Mesodermal cell (in vitro differentiated cells): Measurements from ENCODE around the gene MYCL.
"Not testable (repeated sequence)": the region's sequence is repeated elsewhere in the genome, so short reads cannot be mapped to it uniquely, and the experiment has no call there.

Experiments
- H3K27ac ChIP-seq: 2 replicates; pipeline ENCODE4 v1.7.0; 2013; ENCODE audit warnings: mild to moderate bottlenecking, low read depth, low read length, moderate library complexity; ENCODE audit not compliant: severe bottlenecking
- H3K36me3 ChIP-seq: 2 replicates; pipeline ENCODE4 v1.7.1; 2013; ENCODE audit warnings: mild to moderate bottlenecking, low read length, moderate library complexity; ENCODE audit not compliant: control insufficient read depth, insufficient read depth
- H3K4me1 ChIP-seq: one replicate; pipeline ENCODE4 v1.7.1; 2013; ENCODE audit warnings: mild to moderate bottlenecking, low read length; ENCODE audit not compliant: insufficient read depth, control insufficient read depth, poor library complexity, severe bottlenecking
- H3K4me3 ChIP-seq: 2 replicates; pipeline ENCODE4 v1.7.0; 2013; ENCODE audit warnings: low read length, control low read depth, mild to moderate bottlenecking; ENCODE audit not compliant: insufficient read depth, poor library complexity, severe bottlenecking; ENCODE audit errors: extremely low read depth
- H3K9me3 ChIP-seq: 2 replicates; pipeline ENCODE4 v1.7.1; 2013; ENCODE audit warnings: mild to moderate bottlenecking, low read length, moderate library complexity; ENCODE audit not compliant: control insufficient read depth
- WGBS, 2 experiments: methylation state at CpG; one replicate each; pipeline ENCODE4 v1.1.5; 2013; ENCODE audit warnings: missing lambda C conversion rate in 2 of 2; ENCODE audit not compliant: insufficient coverage in 2 of 2; 5-methylcytosine and 5-hydroxymethylcytosine counted together

Gene MYCL

DNA sequence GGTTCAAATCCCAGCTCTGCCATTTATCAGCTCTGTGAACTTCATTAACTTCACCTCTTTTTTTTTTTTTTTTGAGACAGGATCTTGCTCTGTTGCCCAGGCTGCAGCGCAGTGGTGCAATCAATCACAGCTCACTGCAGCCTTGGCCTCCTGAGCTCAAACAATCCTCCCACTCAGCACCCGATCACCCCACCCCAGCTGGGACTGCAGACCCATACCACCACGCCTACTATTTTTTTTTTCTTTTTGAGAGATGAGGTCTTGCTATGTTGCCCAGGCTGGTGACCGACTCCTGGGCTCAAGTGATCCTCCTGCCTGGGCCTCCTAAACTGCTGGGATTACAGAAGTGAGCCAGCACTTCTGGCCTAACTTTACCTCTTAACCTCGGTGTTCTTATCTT, 16.2 kb downstream of the MYCL start:
- H3K9me3 ChIP-seq, result no peaks in the 10 kb centered on the region
- 83 to 100% methylated on average over 1 to 2 of the region's 5 CpGs for WGBS, 2 experiments
- no peak overlapping the region for H3K4me3 ChIP-seq
- peaks cover 2% of the 10 kb centered on the region for H3K4me1 ChIP-seq
- H3K36me3 ChIP-seq, result no peaks in the 10 kb centered on the region
- no peak overlapping the region for H3K27ac ChIP-seq

DNA sequence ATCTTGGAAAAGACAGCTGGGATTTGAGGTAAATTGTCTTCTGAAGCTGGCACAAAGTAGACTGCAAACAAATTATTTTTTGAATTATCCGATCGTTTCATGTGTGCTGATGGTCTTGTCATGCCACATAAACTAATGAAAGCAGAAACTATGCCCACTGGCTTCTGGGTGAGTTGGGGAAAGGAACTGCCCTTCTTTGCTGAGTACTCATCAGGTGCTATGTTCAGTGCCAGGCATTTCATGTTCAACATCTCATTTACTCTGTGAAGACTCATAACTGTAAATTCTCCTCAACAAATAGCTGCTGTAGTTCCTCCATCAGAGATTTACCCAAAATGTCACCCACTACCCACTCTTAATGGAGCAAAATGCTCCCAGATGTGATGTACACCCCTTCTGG, 19.6 kb downstream of the MYCL start:
- Histone ChIP-seq H3K27ac (no peak overlapping the region), H3K4me1 (peaks cover 5% of the 10 kb centered on the region), H3K9me3 (no peaks in the 10 kb centered on the region), H3K36me3 (peaks cover 10% of the 10 kb centered on the region), H3K4me3 (peak overlapping the region; percentile 92)
- WGBS, 2 experiments, result 83 to 86% methylated on average over 2 of the region's 2 CpGs

DNA sequence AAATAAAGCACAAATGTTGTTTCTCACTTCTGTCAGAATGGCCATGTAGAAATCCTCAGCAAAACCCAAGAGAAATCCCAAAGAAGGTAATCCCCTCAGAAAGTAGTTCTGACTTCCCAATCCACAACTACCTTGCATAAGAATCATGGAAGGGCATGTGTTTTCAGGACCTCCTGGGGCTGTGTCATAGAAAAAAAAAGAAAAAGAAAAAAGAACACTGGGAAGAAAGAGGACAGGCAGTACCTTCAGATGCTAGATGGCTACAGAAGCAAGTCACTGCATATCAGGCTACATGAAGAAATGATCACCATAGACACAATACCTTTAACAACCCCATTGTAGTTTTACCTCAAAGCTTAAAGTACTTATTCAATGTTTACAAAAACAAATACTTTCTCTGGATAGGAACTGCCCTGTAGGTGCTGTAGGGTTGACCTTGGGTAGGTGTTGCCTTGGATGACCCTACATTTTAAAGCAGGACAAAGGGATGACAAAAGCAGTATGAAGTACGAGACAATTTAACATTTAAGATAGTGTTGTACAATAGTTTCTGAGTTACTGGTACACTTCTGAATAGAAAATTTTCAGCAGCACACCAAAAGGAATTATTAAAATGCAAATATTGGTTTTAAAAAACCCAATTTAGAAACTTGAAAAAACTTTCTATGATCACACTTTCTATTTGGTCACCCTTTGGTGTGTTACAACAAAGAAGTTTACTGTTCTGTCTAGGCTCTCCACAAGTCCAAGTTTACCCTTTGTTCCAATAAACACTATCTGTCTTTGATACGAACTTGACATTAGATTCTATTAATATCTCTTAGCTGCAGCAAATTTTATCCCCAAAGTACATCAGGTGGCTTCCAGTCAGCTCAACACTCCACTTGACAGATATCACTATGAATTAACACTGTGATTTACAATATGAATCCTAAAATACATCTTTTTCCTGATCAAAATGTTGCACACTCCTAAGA, 23.4 kb downstream of the MYCL start:
- Histone ChIP-seq H3K27ac (no peak overlapping the region), H3K36me3 (peaks cover 25% of the 10 kb centered on the region), H3K9me3 (no peaks in the 10 kb centered on the region), H3K4me1 (peaks cover 5% of the 10 kb centered on the region), H3K4me3 (no peak overlapping the region)
- 100% methylated on average over 1 of the region's 2 CpGs for WGBS, 2 experiments

DNA sequence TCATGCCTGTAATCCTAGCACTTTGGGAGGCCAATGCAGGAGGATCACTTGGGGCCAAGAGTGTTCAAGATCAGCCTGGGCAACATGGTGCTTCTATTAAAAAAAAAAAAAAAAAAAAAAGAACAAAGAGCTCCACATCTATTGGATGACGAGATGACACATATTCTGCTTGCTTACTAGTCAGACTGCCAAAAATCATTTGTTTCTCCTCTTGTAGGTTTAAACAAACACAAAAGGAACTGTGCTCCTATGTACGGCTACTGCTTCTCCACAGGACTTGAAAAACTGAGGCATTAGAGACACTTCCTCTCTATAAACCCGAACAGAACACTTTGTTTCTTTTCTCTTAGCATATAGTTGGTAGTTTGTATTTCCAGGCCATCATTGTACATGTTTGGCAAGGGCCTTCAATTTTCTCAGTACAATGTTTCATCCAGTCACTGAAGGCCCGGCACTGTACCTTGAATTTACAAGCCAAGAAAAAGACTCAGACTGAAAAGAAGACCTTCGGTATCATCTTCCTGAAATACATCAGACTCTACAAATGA, 24.4 kb downstream of the MYCL start:
- Histone ChIP-seq H3K9me3 (no peaks in the 10 kb centered on the region), H3K36me3 (peaks cover 31% of the 10 kb centered on the region), H3K27ac (no peak overlapping the region), H3K4me1 (peaks cover 5% of the 10 kb centered on the region), H3K4me3 (no peak overlapping the region)
- WGBS, 2 experiments, result 88 to 90% methylated on average over 2 to 3 of the region's 5 CpGs

DNA sequence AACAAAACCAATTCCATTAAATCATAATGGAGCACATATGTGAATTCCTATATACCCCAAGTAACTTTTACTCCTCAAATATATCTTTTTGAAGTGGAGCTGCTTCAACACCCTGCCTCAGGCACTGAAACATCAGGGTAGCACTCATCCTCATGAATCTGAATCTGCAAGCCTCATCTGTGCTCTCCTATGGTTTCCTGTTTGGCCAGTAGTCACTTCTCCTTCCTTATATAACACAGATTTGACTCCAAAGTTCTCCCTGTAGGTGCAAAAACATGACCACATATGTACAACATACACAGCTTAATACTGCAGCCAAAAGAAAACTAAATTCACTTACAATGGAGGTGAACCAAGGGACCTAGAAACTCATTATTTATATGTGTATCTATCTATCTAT, 25.6 kb downstream of the MYCL start:
- H3K9me3 ChIP-seq, result peaks cover under 1% of the 10 kb centered on the region

DNA sequence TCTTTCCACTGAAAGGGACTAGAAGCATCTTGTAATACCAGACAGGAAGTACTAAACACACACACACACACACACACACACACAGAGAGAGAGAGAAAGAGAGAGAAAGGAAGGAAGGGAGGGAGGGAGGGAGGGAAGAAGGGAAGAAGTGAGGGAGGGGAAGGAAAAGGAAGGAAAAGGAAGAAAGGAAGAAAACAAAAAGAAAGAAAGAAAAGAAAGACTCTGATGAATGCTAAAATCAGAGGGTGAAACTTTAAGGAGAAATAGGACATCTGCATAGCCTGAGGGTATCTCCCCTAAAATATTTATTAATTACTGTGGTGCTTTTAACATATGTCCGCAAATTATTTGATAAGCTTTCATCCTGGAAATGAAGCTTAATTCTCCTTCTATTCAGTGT, 29.0 kb downstream of the MYCL start:
- no peaks in the 10 kb centered on the region for H3K4me1 ChIP-seq
- no CpG with 5 or more reads among the region's 1 CpG for WGBS, 2 experiments

More for the DNA sequence above, 25.6 kb downstream of the MYCL start:
- peaks cover 42% of the 10 kb centered on the region for H3K36me3 ChIP-seq
- H3K27ac ChIP-seq, result no peak overlapping the region
- no peak overlapping the region for H3K4me3 ChIP-seq
- peaks cover 5% of the 10 kb centered on the region for H3K4me1 ChIP-seq

DNA sequence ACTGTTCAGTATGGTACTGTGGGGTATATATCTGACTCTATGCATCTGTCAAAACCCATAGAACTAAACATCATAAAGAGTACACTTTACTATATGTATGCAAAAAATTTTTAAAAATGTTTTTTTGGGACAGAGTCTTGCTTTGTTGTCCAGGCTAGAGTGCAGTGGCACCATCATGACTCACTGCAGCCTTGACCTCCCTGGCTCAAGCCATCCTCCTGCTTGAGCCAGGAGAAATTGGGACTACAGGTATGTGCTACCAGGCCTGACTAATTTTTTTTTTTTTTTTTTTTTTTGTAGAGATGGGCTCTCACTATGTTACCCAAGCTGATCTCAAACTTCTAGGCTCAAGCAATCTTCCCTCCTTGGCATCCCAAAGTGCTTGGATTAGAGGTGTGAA, 29.9 kb downstream of the MYCL start:
- Histone ChIP-seq H3K4me1 (no peaks in the 10 kb centered on the region), H3K27ac (no peak overlapping the region), H3K36me3 (peaks cover 54% of the 10 kb centered on the region)

More for the DNA sequence above, 29.0 kb downstream of the MYCL start:
- peaks cover 4% of the 10 kb centered on the region for H3K9me3 ChIP-seq
- no peak overlapping the region for H3K4me3 ChIP-seq
- no peak overlapping the region for H3K27ac ChIP-seq
- H3K36me3 ChIP-seq, result peaks cover 57% of the 10 kb centered on the region

DNA sequence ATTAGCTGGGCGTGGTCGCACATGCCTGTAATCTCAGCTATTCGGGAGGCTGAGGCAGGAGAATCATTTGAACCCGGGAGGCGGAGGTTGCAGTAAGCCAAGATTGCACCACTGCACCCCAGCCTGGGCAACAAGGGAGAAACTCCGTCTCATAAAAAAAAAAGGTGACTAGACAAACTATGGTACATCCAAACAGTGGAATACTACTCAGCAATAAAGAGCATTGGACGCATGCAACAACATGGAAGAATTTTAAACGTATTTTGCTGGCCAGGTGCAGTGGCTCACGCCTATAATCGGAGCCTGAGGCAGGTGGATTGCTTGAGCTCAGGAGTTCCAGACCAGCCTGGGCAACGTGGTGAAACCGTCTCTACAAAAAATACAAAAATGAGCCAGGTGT, 30.7 kb downstream of the MYCL start:
- H3K9me3 ChIP-seq, H3K27ac ChIP-seq, H3K4me1 ChIP-seq, H3K4me3 ChIP-seq: not testable (repeated sequence)
- peaks cover 51% of the 10 kb centered on the region for H3K36me3 ChIP-seq
- 97 to 99% methylated on average over 12 of the region's 12 CpGs for WGBS, 2 experiments

More for the DNA sequence above, 29.9 kb downstream of the MYCL start:
- no peak overlapping the region for H3K4me3 ChIP-seq
- peaks cover 4% of the 10 kb centered on the region for H3K9me3 ChIP-seq

DNA sequence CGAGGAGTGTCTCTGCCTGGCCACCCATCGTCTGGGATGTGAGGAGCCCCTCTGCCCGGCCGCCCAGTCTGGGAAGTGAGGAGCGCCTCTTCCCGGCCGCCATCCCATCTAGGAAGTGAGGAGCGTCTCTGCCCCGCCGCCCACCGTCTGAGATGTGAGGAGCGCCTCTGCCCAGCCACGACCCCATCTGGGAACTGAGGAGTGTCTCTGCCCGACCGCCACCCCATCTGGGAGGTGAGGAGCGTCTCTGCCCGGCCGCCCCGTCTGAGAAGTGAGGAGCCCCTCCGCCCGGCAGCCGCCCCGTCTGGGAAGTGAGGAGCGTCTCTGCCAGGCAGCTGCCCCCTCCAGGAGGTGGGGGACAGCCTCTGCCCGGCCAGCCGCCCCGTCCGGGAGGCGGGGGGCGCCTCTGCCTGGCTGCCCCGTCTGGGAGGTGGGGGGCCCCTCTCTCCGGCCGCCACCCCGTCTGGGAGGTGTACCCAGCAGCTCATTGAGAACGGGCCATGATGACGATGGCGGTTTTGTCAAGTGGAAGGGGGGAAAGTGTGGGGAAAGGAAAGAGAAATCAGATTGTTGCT, 32.1 kb downstream of the MYCL start:
- not testable (repeated sequence) for H3K27ac ChIP-seq, H3K9me3 ChIP-seq, H3K4me1 ChIP-seq, H3K4me3 ChIP-seq
- H3K36me3 ChIP-seq, result peaks cover 49% of the 10 kb centered on the region
- WGBS, 2 experiments, result 96 to 98% methylated on average over 9 to 17 of the region's 37 CpGs

DNA sequence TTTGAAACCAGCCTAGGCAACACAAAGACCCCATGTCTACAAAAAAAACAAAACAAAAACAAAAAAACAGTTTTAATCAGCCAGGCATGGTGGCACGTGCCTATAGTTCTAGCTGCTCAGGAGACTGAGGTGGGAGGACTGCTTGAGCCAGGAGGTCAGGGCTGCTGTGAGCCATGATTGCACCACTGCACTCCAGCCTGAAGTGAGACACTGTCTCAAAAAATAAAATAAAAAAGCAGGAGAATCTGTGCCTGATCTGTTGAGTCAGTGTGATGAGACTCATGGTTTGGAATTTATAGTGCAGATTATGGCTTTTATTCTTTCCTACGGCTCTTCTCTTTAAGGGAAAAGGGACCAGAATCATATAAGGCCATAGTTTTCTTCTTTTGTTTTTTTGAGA, 35.0 kb downstream of the MYCL start:
- Histone ChIP-seq H3K36me3 (peaks cover 47% of the 10 kb centered on the region), H3K27ac (no peak overlapping the region), H3K4me1 (no peaks in the 10 kb centered on the region), H3K4me3 (no peak overlapping the region), H3K9me3 (peaks cover 4% of the 10 kb centered on the region)
- 89 to 90% methylated on average over 1 to 2 of the region's 2 CpGs for WGBS, 2 experiments

DNA sequence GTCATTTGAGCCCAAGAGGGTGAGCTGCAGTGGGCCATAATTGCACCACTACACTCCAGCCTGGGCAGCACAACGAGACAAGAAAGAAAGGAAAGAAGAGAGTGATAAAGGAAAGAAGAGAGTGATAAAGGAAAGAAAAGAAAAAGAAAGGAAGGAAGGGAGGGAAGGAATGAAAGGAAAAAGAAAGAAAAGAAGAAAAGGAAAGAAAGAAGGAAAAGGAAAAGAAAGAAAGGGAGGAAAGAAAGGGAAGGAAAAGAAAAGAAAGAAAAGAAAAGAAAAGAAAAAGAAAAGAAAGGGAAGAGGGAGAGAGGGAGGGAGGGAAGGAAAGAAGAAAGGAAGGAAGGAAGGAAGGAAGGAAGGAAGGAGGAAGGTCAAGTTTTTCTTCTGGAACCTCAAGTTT, 36.0 kb downstream of the MYCL start:
- peaks cover 41% of the 10 kb centered on the region for H3K36me3 ChIP-seq
- H3K4me1 ChIP-seq, result no peaks in the 10 kb centered on the region
- no peak overlapping the region for H3K27ac ChIP-seq
- no peaks in the 10 kb centered on the region for H3K9me3 ChIP-seq
- H3K4me3 ChIP-seq, result no peak overlapping the region
- WGBS, 2 experiments, result 86 to 100% methylated on average over 1 of the region's 1 CpG
